HUES48 (cell line): ENCODE measurements around the gene TRIP11.

ENCODE experiments used
- H3K27ac ChIP-seq: one replicate; pipeline ENCODE4 v1.7.0; 2013; ENCODE audit warnings: low read depth, low read length, inconsistent platforms
- H3K27me3 ChIP-seq: 2 replicates; pipeline ENCODE4 v1.6.1; 2013; ENCODE audit warnings: mild to moderate bottlenecking, low read length; ENCODE audit not compliant: control insufficient read depth, insufficient read depth
- H3K36me3 ChIP-seq: 2 replicates; pipeline ENCODE4 v1.6.1; 2013; ENCODE audit warnings: low read length; ENCODE audit not compliant: control insufficient read depth, insufficient read depth
- H3K4me1 ChIP-seq: 2 replicates; pipeline ENCODE4 v1.6.1; 2013; ENCODE audit warnings: mild to moderate bottlenecking, low read length; ENCODE audit not compliant: control insufficient read depth, insufficient read depth
- H3K4me3 ChIP-seq: 2 replicates; pipeline ENCODE4 v1.5.1; 2013; ENCODE audit warnings: mild to moderate bottlenecking, low read depth, low read length
- H3K9ac ChIP-seq: 2 replicates; pipeline ENCODE4 v1.6.1; 2013; ENCODE audit warnings: mild to moderate bottlenecking, low read depth, low read length, moderate library complexity
- H3K9me3 ChIP-seq: 2 replicates; pipeline ENCODE4 v1.6.1; 2013; ENCODE audit warnings: low read length; ENCODE audit not compliant: control insufficient read depth, insufficient read depth

The TRIP11 gene

GRCh38 chr14:92039063-92039718 is 668 bp downstream of the TRIP11 start:
- no peaks in the 10 kb centered on the region for H3K27me3 ChIP-seq
- H3K9me3 ChIP-seq: no peaks in the 10 kb centered on the region
- H3K4me3 ChIP-seq: peak overlapping the region; percentile 84
- peaks cover 13% of the 10 kb centered on the region; the same call in 1 of the 2 replicates for H3K4me1 ChIP-seq
- peak overlapping the region; percentile 94 for H3K9ac ChIP-seq
- H3K36me3 ChIP-seq: no peaks in the 10 kb centered on the region
- H3K27ac ChIP-seq: peak overlapping the region; percentile 100

GRCh38 chr14:92037989-92038388 is 1.9 kb downstream of the TRIP11 start:
- Histone ChIP-seq H3K4me3 (peak overlapping the region; percentile 84), H3K9me3 (no peaks in the 10 kb centered on the region), H3K4me1 (peaks cover 13% of the 10 kb centered on the region; the same call in 1 of the 2 replicates), H3K36me3 (no peaks in the 10 kb centered on the region), H3K27me3 (no peaks in the 10 kb centered on the region), H3K9ac (no peak overlapping the region), H3K27ac (no peak overlapping the region)

GRCh38 chr14:92035890-92036289 is 4.0 kb downstream of the TRIP11 start:
- Histone ChIP-seq H3K9me3 (no peaks in the 10 kb centered on the region), H3K4me3 (no peak overlapping the region), H3K27me3 (no peaks in the 10 kb centered on the region), H3K27ac (no peak overlapping the region), H3K36me3 (peaks cover 13% of the 10 kb centered on the region; the same call in 1 of the 2 replicates), H3K4me1 (peaks cover 10% of the 10 kb centered on the region; the same call in 1 of the 2 replicates), H3K9ac (no peak overlapping the region)

GRCh38 chr14:92033906-92034687 is 5.8 kb downstream of the TRIP11 start:
- Histone ChIP-seq H3K36me3 (peaks cover 17% of the 10 kb centered on the region), H3K4me1 (0 out of 2 replicates have a peak, but pooled peaks cover 6% of the 10 kb centered on the region), H3K27me3 (no peaks in the 10 kb centered on the region), H3K27ac (no peak overlapping the region), H3K9ac (no peak overlapping the region), H3K4me3 (no peak overlapping the region), H3K9me3 (no peaks in the 10 kb centered on the region)

GRCh38 chr14:92033433-92033832 is 6.4 kb downstream of the TRIP11 start:
- Histone ChIP-seq H3K9me3 (no peaks in the 10 kb centered on the region), H3K4me1 (0 out of 2 replicates have a peak, but pooled peaks cover 6% of the 10 kb centered on the region), H3K36me3 (peaks cover 17% of the 10 kb centered on the region), H3K27me3 (no peaks in the 10 kb centered on the region), H3K9ac (no peak overlapping the region), H3K27ac (no peak overlapping the region), H3K4me3 (no peak overlapping the region)

GRCh38 chr14:92026548-92027190 is 13.2 kb downstream of the TRIP11 start:
- no peaks in the 10 kb centered on the region for H3K27me3 ChIP-seq
- H3K4me3 ChIP-seq: no peak overlapping the region
- no peaks in the 10 kb centered on the region for H3K4me1 ChIP-seq
- H3K9me3 ChIP-seq: no peaks in the 10 kb centered on the region
- H3K27ac ChIP-seq: no peak overlapping the region
- H3K36me3 ChIP-seq: peaks cover 31% of the 10 kb centered on the region
- H3K9ac ChIP-seq: no peak overlapping the region

GRCh38 chr14:92022036-92022435 is 17.8 kb downstream of the TRIP11 start:
- H3K36me3 ChIP-seq: peaks cover 26% of the 10 kb centered on the region
- no peaks in the 10 kb centered on the region for H3K27me3 ChIP-seq
- H3K9me3 ChIP-seq: no peaks in the 10 kb centered on the region
- no peaks in the 10 kb centered on the region for H3K4me1 ChIP-seq
- no peak overlapping the region for H3K9ac ChIP-seq
- H3K27ac ChIP-seq: no peak overlapping the region
- H3K4me3 ChIP-seq: no peak overlapping the region

GRCh38 chr14:92021523-92021922 is 18.3 kb downstream of the TRIP11 start:
- H3K27ac ChIP-seq: no peak overlapping the region
- H3K27me3 ChIP-seq: no peaks in the 10 kb centered on the region
- H3K4me1 ChIP-seq: no peaks in the 10 kb centered on the region
- H3K9me3 ChIP-seq: no peaks in the 10 kb centered on the region
- H3K36me3 ChIP-seq: peaks cover 31% of the 10 kb centered on the region
- H3K4me3 ChIP-seq: no peak overlapping the region
- no peak overlapping the region for H3K9ac ChIP-seq

- H3K27ac ChIP-seq: no peak overlapping the region
- peaks cover 61% of the 10 kb centered on the region for H3K36me3 ChIP-seq
- H3K4me3 ChIP-seq: no peak overlapping the region
- no peaks in the 10 kb centered on the region for H3K9me3 ChIP-seq
- no peak overlapping the region for H3K9ac ChIP-seq
- H3K4me1 ChIP-seq: no peaks in the 10 kb centered on the region
- no peaks in the 10 kb centered on the region for H3K27me3 ChIP-seq
Measured at GRCh38 chr14:92014040-92014439, 25.8 kb downstream of the TRIP11 start.

- Histone ChIP-seq H3K36me3 (peaks cover 64% of the 10 kb centered on the region), H3K4me1 (no peaks in the 10 kb centered on the region), H3K9ac (no peak overlapping the region)
Measured at GRCh38 chr14:92012121-92012748, 27.6 kb downstream of the TRIP11 start.

More at GRCh38 chr14:92012121-92012748, 27.6 kb downstream of the TRIP11 start:
- Histone ChIP-seq H3K9me3 (no peaks in the 10 kb centered on the region), H3K27ac (no peak overlapping the region), H3K4me3 (no peak overlapping the region), H3K27me3 (no peaks in the 10 kb centered on the region)
